Measurements from ENCODE around the gene PDE4B.

DNA sequence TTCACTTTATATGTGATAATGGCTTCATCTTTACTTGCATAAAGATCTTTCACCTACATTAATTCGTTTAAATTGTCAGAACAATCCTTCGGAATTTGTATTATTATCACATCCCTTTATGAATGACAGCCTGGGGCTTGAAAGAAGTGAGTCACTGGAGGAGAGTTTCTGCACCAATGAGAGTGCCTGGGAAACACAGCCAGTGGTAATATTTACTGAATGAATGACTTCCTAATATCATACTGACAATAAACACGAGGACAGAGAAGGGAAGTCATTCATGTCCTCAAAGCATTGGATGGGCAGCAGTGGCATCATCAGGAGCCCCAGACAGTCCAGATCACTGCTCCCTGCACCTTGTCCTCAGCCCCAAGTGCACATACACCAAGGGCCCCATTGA lies 40.7 kb upstream of the PDE4B start:
- no peak for TF ChIP-seq POLR2A (IDR thresholded peaks at IDR 0.05)
- TF ChIP-seq, protein P1, sequence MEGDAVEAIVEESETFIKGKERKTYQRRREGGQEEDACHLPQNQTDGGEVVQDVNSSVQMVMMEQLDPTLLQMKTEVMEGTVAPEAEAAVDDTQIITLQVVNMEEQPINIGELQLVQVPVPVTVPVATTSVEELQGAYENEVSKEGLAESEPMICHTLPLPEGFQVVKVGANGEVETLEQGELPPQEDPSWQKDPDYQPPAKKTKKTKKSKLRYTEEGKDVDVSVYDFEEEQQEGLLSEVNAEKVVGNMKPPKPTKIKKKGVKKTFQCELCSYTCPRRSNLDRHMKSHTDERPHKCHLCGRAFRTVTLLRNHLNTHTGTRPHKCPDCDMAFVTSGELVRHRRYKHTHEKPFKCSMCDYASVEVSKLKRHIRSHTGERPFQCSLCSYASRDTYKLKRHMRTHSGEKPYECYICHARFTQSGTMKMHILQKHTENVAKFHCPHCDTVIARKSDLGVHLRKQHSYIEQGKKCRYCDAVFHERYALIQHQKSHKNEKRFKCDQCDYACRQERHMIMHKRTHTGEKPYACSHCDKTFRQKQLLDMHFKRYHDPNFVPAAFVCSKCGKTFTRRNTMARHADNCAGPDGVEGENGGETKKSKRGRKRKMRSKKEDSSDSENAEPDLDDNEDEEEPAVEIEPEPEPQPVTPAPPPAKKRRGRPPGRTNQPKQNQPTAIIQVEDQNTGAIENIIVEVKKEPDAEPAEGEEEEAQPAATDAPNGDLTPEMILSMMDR (IDR thresholded peaks at IDR 0.05), result no peak

All from body of pancreas (tissue), 4 donors.